CD4-positive, alpha-beta T cell (primary cell): ENCODE data around the gene SRP19. TPM values are rescaled to one million over a fixed set of nuclear protein-coding genes. Genes with fewer than 3 reads are reported as not detected.

Source experiments
- ATAC-seq: fragments of 200-7000 bp; cut with Tn5 transposase; one replicate; pipeline ENCODE4 v1.10.0; 2022; ENCODE audit warnings: mild to moderate bottlenecking; ENCODE audit not compliant: poor library complexity
- CTCF ChIA-PET: fragments of 350-600 bp; sonication (Branson Sonifier 250); formaldehyde crosslinking; loops from one replicate; lab custom pipeline; 2021; ENCODE audit warnings: antibody characterized with exemption, inconsistent platforms; lab: Charles Lee
- POLR2A ChIA-PET: fragments of 350-600 bp; sonication (Branson Sonifier 250); formaldehyde crosslinking; loops from one replicate; lab custom pipeline; 2021; ENCODE audit warnings: antibody characterized with exemption, inconsistent platforms; lab: Charles Lee
- DNase-seq, 14 experiments: peaks; one replicate each; pipeline ENCODE4 v3.0.0-alpha.2; 2013 to 2020; ENCODE audit warnings: mixed read lengths in 2 of 14
- H3K27ac ChIP-seq, 2 donors: one replicate each; pipeline versions ENCODE4 v1.5.1 to v1.7.0; 2013; ENCODE audit warnings: low read length in 2 of 2, low read depth in 1 of 2, mild to moderate bottlenecking in 1 of 2
- H3K27me3 ChIP-seq, 2 experiments: 1 replicate in 1 of 2; 2 replicates in 1 of 2; pipeline versions ENCODE4 v1.6.1 to v1.7.0; 2013; ENCODE audit warnings: low read length in 2 of 2, control low read depth in 1 of 2, mild to moderate bottlenecking in 1 of 2, moderate library complexity in 1 of 2; ENCODE audit not compliant: insufficient read depth in 2 of 2, control insufficient read depth in 1 of 2
- H3K36me3 ChIP-seq: one replicate; pipeline ENCODE4 v1.6.1; 2013; ENCODE audit warnings: low read length, control low read depth; ENCODE audit not compliant: insufficient read depth
- H3K4me1 ChIP-seq: one replicate; pipeline ENCODE4 v1.6.1; 2013; ENCODE audit warnings: low read length, control low read depth; ENCODE audit not compliant: insufficient read depth
- H3K4me3 ChIP-seq: one replicate; pipeline ENCODE4 v1.5.1; 2013; ENCODE audit warnings: mild to moderate bottlenecking, low read length, moderate library complexity
- H3K9me3 ChIP-seq, 2 experiments: 1 replicate in 1 of 2; 2 replicates in 1 of 2; pipeline versions ENCODE4 v1.6.1 to v1.7.0; 2013; ENCODE audit warnings: low read length in 2 of 2, mild to moderate bottlenecking in 2 of 2, control low read depth in 1 of 2, moderate library complexity in 1 of 2; ENCODE audit not compliant: control insufficient read depth in 1 of 2, insufficient read depth in 1 of 2
- H3K27ac Mint-ChIP-seq: one replicate; pipeline ENCODE4 v1.8.0; 2020; ENCODE audit warnings: mixed read lengths
- H3K27me3 Mint-ChIP-seq: one replicate; pipeline ENCODE4 v1.8.0; 2021; ENCODE audit warnings: mixed read lengths
- H3K36me3 Mint-ChIP-seq: one replicate; pipeline ENCODE4 v1.8.0; 2021; ENCODE audit warnings: low read depth, mixed read lengths
- H3K4me1 Mint-ChIP-seq: one replicate; pipeline ENCODE4 v1.8.0; 2021; ENCODE audit warnings: low read depth, mixed read lengths
- H3K4me3 Mint-ChIP-seq: one replicate; pipeline ENCODE4 v1.8.0; 2020; ENCODE audit warnings: mild to moderate bottlenecking, mixed read lengths
- H3K9me3 Mint-ChIP-seq: one replicate; pipeline ENCODE4 v1.8.0; 2020; ENCODE audit warnings: mixed read lengths
- CTCF ChIP-seq: fragments of 200-600 bp; IDR thresholded peaks from one replicate; pipeline ENCODE4 v1.8.0; 2022; ENCODE audit warnings: antibody characterized with exemption, mild to moderate bottlenecking
- intact Hi-C, 2 experiments: fragments of 100-400 bp; cut with DNase I in 1 of 2; cut with micrococcal nuclease in 1 of 2; formaldehyde crosslinking; loops; one replicate each; pipeline versions ENCODE4 v1.15.1 to v1.9.0; 2023 to 2025; cut with DNase I, micrococcal nuclease
- total RNA-seq, 174 experiments: library from RNA in 2 of 174; stranded (reverse) in 2 of 174; gene quantifications; one replicate each; pipeline ENCODE4 v1.2.3 and lab custom pipeline; 2021 to 2026

The SRP19 gene
- total RNA-seq, 2 experiments from 2014 or later: 40.2 to 40.8 TPM

- H3K36me3 Mint-ChIP-seq: peaks cover 72% of the 10 kb centered on the region
- no peak overlapping the region for H3K4me3 Mint-ChIP-seq
These were observed 5.7 kb downstream of the SRP19 start for GRCh38 chr5:112866739-112867138.

GRCh38 chr5:112867411-112867810 is 6.3 kb downstream of the SRP19 start:
- Histone ChIP-seq H3K27me3 (no peaks in the 10 kb centered on the region), H3K4me1 (peaks cover 18% of the 10 kb centered on the region), H3K36me3 (peaks cover 69% of the 10 kb centered on the region), H3K9me3 (no peaks in the 10 kb centered on the region), H3K27ac (no peak overlapping the region), H3K4me3 (no peak overlapping the region)
- DNase-seq (no peak), ATAC-seq (no peak)
- Mint-ChIP-seq H3K4me1 (peaks cover 44% of the 10 kb centered on the region), H3K36me3 (peaks cover 74% of the 10 kb centered on the region), H3K27me3 (no peaks in the 10 kb centered on the region), H3K9me3 (no peaks in the 10 kb centered on the region), H3K4me3 (no peak overlapping the region), H3K27ac (peak overlapping the region; percentile 20)
- ChIA-PET CTCF (interaction anchor here (2.6 kb wide), 1 partner anchor 19 kb away, joined by 7 read pairs; no protein-coding TSS in a partner anchor), POLR2A (interaction anchor here (1.2 to 1.5 kb wide), 2 partner anchors 11 to 109 kb away, joined by 4 read pairs; partner anchors contain the start of gene DCP2)
- intact Hi-C loops: loop anchor here (10.0 kb wide), 3 partner anchors 97 to 647 kb away; partner anchors contain the start of gene YTHDC2 (in 1 of the 2)
- TF ChIP-seq CTCF: no peak

More at GRCh38 chr5:112866739-112867138, 5.7 kb downstream of the SRP19 start:
- Mint-ChIP-seq H3K9me3 (no peaks in the 10 kb centered on the region), H3K4me1 (peaks cover 51% of the 10 kb centered on the region), H3K27ac (no peak overlapping the region), H3K27me3 (no peaks in the 10 kb centered on the region)
- Histone ChIP-seq H3K4me1 (peaks cover 24% of the 10 kb centered on the region), H3K4me3 (no peak overlapping the region), H3K27ac (no peak overlapping the region), H3K27me3 (no peaks in the 10 kb centered on the region), H3K9me3 (no peaks in the 10 kb centered on the region), H3K36me3 (peaks cover 69% of the 10 kb centered on the region)
- ATAC-seq (no peak), DNase-seq (no peak)
- TF ChIP-seq CTCF: no peak
- ChIA-PET POLR2A (interaction anchor here (1.5 kb wide), 1 partner anchor 110 kb away, joined by 4 read pairs; the partner anchor contains the start of gene DCP2), CTCF (interaction anchor here (2.6 kb wide), 1 partner anchor 18 kb away, joined by 7 read pairs; no protein-coding TSS in a partner anchor)
- intact Hi-C loops: loop anchor here (10.0 kb wide), 3 partner anchors 98 to 648 kb away; partner anchors contain the start of gene YTHDC2 (in 1 of the 2)

GRCh38 chr5:112869948-112870347 is 8.9 kb downstream of the SRP19 start:
- Mint-ChIP-seq H3K4me3 (no peak overlapping the region), H3K36me3 (peaks cover 68% of the 10 kb centered on the region), H3K9me3 (no peaks in the 10 kb centered on the region), H3K27ac (peak overlapping the region; percentile 70), H3K27me3 (no peaks in the 10 kb centered on the region), H3K4me1 (peaks cover 32% of the 10 kb centered on the region)
- DNase-seq (peak in 4 of 14 experiments; percentile 11 to 36 (median 19)), ATAC-seq (peak; percentile 44)
- Histone ChIP-seq H3K9me3 (no peaks in the 10 kb centered on the region), H3K27me3 (no peaks in the 10 kb centered on the region), H3K27ac (no peak overlapping the region), H3K4me3 (no peak overlapping the region), H3K36me3 (peaks cover 48% of the 10 kb centered on the region), H3K4me1 (peaks cover 20% of the 10 kb centered on the region)
- intact Hi-C loops: loop anchor here (10.0 kb wide), 3 partner anchors 95 to 645 kb away; partner anchors contain the start of gene YTHDC2 (in 1 of the 2)
- ChIA-PET POLR2A (interaction anchor here (0.9 to 1.0 kb wide), 2 partner anchors 9 to 34 kb away, joined by 3 read pairs; no protein-coding TSS in a partner anchor), CTCF (no interaction called here)
- no peak for TF ChIP-seq CTCF
